ENCODE measurements around the gene RS1.

The RS1 gene

DNA sequence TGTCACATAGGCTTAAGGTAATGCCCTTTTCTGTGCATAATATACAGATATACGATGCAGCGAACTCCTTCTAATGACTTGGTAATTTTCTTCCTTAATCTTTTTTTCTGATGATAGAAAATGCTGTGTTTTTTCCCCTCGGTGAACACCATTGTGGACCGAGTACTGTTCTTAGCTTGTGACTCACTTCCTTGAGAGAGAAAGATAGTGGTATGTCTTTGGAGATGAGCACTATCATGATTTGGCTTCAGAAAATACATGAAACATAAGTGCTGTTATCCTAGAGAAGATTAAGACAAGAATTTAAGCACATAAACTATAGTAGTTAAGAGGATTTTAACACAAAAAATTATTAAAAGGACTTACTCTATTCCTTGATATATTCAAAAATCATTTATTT, 63.9 kb downstream of the RS1 start:
- no peak for DNase-seq (ENCODE audit: low read depth, low spot score)

DNA sequence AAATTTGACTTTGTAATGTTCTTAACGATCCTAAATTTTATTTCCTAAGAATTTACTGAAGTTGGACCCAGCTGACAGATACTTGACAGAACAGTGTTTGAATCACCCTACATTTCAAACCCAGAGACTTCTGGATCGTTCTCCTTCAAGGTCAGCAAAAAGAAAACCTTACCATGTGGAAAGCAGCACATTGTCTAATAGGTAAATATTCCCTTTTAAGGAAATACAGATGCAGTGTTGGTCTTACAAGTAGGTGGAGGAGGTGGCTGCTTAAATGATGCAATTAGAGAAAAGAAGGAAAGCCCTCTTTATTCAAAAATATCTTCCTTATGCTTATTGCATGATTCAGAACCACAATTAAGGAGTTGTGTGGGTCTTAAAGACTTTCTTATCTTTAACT, 73.5 kb downstream of the RS1 start:
- no peak for DNase-seq (ENCODE audit: low read depth, low spot score)

DNA sequence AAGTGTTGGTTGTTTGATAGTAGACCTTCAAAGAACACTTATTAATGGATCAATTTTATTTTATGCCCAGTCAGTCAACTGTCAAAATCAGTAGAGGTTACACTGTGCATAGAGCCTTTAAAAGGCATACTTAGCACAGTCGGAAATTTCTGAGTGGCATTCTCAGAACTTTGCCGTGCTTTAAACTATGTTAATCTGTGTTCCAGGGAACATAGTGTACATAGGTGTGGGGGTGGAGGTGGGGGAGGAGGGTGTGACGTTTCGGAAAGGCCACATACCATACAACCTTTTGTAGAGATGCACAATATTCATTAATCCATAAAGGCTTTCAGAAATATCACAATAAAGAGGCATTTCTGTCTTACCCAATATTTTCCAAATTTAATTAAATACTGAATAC, 75.8 kb downstream of the RS1 start:
- no peak for DNase-seq (ENCODE audit: low read depth, low spot score)

DNA sequence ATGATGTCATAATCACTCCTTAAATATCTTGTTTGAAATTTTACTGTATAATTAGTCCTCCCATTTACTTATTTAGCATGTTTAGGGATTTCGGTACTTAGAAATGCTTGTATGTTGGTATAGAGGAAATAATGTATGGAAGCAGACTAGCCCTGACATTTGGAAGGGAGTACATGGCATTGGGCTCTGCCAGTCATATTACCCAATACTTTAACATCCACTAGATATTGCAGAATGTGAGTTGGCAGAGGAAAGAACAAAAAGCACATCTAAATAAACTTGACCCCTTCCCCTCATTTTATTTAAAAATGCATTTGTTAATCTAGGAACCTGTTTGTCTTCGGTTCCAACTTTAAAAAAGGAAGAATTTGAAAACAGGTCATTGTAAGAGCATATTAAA, 77.8 kb downstream of the RS1 start:
- no peak for DNase-seq (ENCODE audit: low read depth, low spot score)

DNA sequence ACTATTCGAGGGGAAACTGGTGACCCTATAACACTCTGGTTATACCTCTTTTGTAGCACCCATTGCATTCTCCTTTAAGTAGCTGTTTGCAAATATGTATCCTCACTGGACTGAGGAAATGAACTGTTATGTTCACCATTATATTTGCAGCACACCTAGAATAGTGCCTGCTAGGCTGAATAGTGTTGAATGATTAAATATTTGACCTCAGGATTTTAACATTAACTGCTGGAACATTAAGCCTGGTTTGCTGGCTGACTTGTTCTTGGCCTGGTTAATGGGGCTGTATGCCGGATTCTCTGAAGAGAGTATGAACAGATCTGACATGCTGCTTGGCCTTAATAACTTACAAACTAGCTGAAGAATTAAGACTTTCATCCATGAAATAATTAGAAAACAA, 80.1 kb downstream of the RS1 start:
- no peak for DNase-seq (ENCODE audit: low read depth, low spot score)
